ENCODE data around the gene SH3BGRL.

- TF ChIP-seq POLR2A (IDR thresholded peaks at IDR 0.05) (no peak), CTCF (IDR thresholded peaks at IDR 0.05) (no peak)
These were observed 57.3 kb downstream of the SH3BGRL start for GRCh38 chrX:81259020-81259713.

All from right lobe of liver (tissue), 4 donors.